Stimulated activated CD8-positive, alpha-beta memory T cell treated with anti-CD3 and anti-CD28 coated beads, Interleukin-7, amount 100 ng/mL, for 1 hour (primary cell): ENCODE data around the gene POLE4.

Experiments used
- DNase-seq, 2 donors: peaks; one replicate each; pipeline ENCODE4 v3.0.0-alpha.2; 2020; ENCODE audit warnings: low read depth in 2 of 2

The POLE4 gene

GRCh38 chr2:74991977-74992376 is 33.5 kb downstream of the POLE4 start:
- no peak for DNase-seq

DNA sequence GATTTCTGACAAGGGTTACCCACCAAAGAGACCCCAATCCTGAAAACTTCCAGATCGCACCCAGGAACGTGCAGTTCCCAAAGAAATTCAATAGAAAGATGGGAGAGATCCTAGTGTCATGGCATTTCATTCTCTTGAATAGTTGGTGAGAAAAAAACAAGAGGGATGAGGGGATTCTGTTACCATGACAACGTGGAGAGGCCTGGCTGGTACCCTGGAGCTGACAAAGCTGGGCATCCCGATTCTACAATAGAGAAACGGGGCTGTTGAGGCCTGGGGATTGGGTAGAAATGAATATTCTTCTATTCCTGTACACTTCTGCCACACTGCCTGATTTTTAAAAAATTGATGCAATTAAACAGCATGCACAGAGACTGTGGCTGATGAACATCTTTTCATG is 41.0 kb downstream of the POLE4 start:
- DNase-seq, result no peak

- DNase-seq, result no peak
These were observed 43.6 kb downstream of the POLE4 start for GRCh38 chr2:75002007-75002406.

DNA sequence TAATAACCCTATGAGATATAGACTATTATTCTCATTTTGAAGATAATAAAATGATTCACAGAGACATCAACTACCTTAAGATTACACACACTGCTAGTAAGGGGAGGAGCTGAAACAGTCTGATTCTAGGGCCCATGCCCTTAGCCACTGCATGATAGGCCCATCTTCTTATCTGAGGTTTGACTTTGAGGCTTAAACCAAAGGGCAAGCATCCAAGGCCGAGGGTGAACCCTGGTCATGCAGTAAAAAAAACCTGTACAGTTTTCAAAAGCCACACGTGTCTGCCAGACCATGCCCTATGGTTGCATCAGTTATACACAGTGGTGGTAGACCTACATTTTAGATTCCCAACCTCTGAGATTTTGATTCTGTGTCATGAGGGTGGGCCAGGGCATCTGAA is 44.8 kb downstream of the POLE4 start:
- DNase-seq, result no peak

- no peak for DNase-seq
These were observed 45.3 kb downstream of the POLE4 start for GRCh38 chr2:75003773-75004172.

- no peak for DNase-seq
These were observed 47.6 kb downstream of the POLE4 start for GRCh38 chr2:75006041-75006440.

GRCh38 chr2:75007061-75007460 is 48.6 kb downstream of the POLE4 start:
- DNase-seq, result no peak

- no peak for DNase-seq
These were observed 49.4 kb downstream of the POLE4 start for GRCh38 chr2:75007819-75008218.

DNA sequence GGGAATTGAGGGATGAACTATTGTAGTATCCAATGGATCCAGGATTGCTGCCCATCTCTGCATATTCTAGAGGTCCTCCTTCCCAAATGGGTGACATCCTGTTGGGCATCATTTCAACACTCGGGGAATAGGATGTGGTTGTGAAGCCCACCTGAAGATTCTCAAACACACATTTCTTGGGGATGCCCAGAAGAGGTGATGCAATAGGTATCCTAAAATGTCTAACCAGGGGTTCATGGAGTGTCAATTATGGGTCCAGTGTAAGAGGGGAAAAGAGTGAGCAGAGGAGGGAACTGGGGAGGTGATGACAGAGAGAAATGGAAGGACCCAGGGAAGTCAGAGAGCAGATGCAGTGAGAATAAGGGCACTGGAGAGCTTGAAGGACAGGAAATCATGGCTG is 52.1 kb downstream of the POLE4 start:
- DNase-seq, result no peak

- no peak for DNase-seq
These were observed 53.6 kb downstream of the POLE4 start for GRCh38 chr2:75012080-75012479.

DNA sequence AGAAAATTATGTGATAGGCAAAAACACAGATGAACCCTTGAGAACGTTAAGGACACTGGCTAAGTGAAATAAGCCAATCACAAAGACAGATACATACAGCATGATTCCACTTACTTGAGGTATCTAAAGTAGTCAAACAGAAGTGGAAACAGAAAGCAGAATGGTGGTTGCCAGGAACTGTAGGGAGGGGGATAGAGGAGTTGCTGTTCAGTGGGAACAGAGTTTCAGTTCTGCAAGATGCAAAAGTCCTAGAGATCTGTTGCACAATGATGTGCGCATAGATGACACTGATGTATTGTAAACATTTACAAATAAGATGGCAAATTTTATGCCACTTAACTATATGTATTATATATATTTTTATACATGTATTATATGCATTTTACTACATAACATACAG is 59.7 kb downstream of the POLE4 start:
- DNase-seq, result no peak
